B cell (primary cell): Measurements from ENCODE around the gene SIGLEC6. TPM values are rescaled to one million over a fixed set of nuclear protein-coding genes. Genes with fewer than 3 reads are reported as not detected.

Experiments
- ATAC-seq: fragments of 200-7000 bp; cut with Tn5 transposase; one replicate; pipeline ENCODE4 v1.10.0; 2021; ENCODE audit warnings: low read depth, mild to moderate bottlenecking, moderate number of reproducible peaks, moderate library complexity
- CTCF ChIA-PET: fragments of 350-600 bp; sonication (Branson Sonifier 250); formaldehyde crosslinking; loops from one replicate; lab custom pipeline; 2021; ENCODE audit warnings: antibody characterized with exemption, inconsistent platforms; lab: Charles Lee
- POLR2A ChIA-PET: fragments of 350-600 bp; sonication (Branson Sonifier 250); formaldehyde crosslinking; loops from one replicate; lab custom pipeline; 2021; ENCODE audit warnings: antibody characterized with exemption; lab: Charles Lee
- DNase-seq: peaks from one replicate; pipeline ENCODE4 v3.0.0; 2013
- H2AFZ ChIP-seq: 2 replicates; pipeline ENCODE4 v1.6.1; 2012; ENCODE audit warnings: mild to moderate bottlenecking, low read depth, low read length; ENCODE audit not compliant: insufficient read depth, poor library complexity, severe bottlenecking
- H3K27ac ChIP-seq, 2 donors: 1 replicate in 1 of 2; 2 replicates in 1 of 2; pipeline ENCODE4 v1.5.1; 2012 to 2013; ENCODE audit warnings: low read length in 2 of 2, mild to moderate bottlenecking in 2 of 2, moderate library complexity in 1 of 2
- H3K27me3 ChIP-seq, 4 experiments: fragments of 200-600 bp in 1 of 4; sonication (generic) in 1 of 4; replicated peaks in 1 of 4; 1 replicate in 2 of 4; 2 replicates in 2 of 4; pipeline versions ENCODE4 v1.6.1 to v1.7.0; 2013 to 2016; ENCODE audit warnings: low read length in 3 of 4, mild to moderate bottlenecking in 2 of 4, mixed read lengths in 1 of 4, moderate library complexity in 1 of 4; ENCODE audit not compliant: insufficient read depth in 4 of 4, control insufficient read depth in 3 of 4; ENCODE audit errors: control extremely low read depth in 1 of 4
- H3K36me3 ChIP-seq, 2 experiments: replicated peaks in 1 of 2; 1 replicate in 1 of 2; 2 replicates in 1 of 2; pipeline versions ENCODE4 v1.6.1 to v1.7.1; 2013; ENCODE audit warnings: low read length in 1 of 2; ENCODE audit not compliant: insufficient read depth in 2 of 2, control insufficient read depth in 1 of 2; ENCODE audit errors: control extremely low read depth in 1 of 2, extremely low read depth in 1 of 2
- H3K4me1 ChIP-seq, 2 donors: fragments of 200-600 bp in 1 of 2; sonication (generic) in 1 of 2; 1 replicate in 1 of 2; 2 replicates in 1 of 2; pipeline versions ENCODE4 v1.5.1 to v1.6.1; 2013 to 2017; ENCODE audit warnings: low read length in 2 of 2; ENCODE audit not compliant: control insufficient read depth in 2 of 2, insufficient read depth in 2 of 2
- H3K4me2 ChIP-seq: replicated peaks from 2 replicates; pipeline ENCODE3; 2012; ENCODE audit warnings: mild to moderate bottlenecking, low read depth, low read length; ENCODE audit not compliant: poor library complexity, severe bottlenecking
- H3K4me3 ChIP-seq, 5 experiments: fragments of 200-600 bp in 1 of 5; sonication (generic) in 1 of 5; 1 replicate in 3 of 5; 2 replicates in 2 of 5; pipeline versions ENCODE4 v1.5.1 to v1.7.0; 2011 to 2016; ENCODE audit warnings: low read length in 4 of 5, mild to moderate bottlenecking in 4 of 5, low read depth in 2 of 5, control low read depth in 1 of 5, moderate library complexity in 1 of 5; ENCODE audit not compliant: insufficient read depth in 1 of 5; ENCODE audit errors: control extremely low read depth in 1 of 5, extremely low read depth in 1 of 5
- H3K79me2 ChIP-seq: fragments of 200-600 bp; sonication (generic); one replicate; pipeline ENCODE4 v1.6.0; 2016; ENCODE audit warnings: low read length; ENCODE audit not compliant: control insufficient read depth, insufficient read depth
- H3K9ac ChIP-seq: fragments of 200-600 bp; sonication (generic); 2 replicates; pipeline ENCODE4 v1.6.1; 2017; ENCODE audit warnings: mild to moderate bottlenecking, low read length, moderate library complexity
- H3K9me3 ChIP-seq, 3 donors: one replicate each; pipeline versions ENCODE4 v1.6.1 to v1.7.1; 2013; ENCODE audit warnings: low read length in 2 of 3; ENCODE audit not compliant: control insufficient read depth in 2 of 3, insufficient read depth in 1 of 3; ENCODE audit errors: control extremely low read depth in 1 of 3
- H4K20me1 ChIP-seq: 2 replicates; pipeline ENCODE4 v1.6.0; 2012; ENCODE audit warnings: mild to moderate bottlenecking, low read length; ENCODE audit not compliant: insufficient read depth, control insufficient read depth, poor library complexity, severe bottlenecking
- H3K27ac Mint-ChIP-seq: one replicate; pipeline ENCODE4 v1.8.0; 2021; ENCODE audit warnings: mixed read lengths
- H3K27me3 Mint-ChIP-seq: one replicate; pipeline ENCODE4 v1.8.0; 2021; ENCODE audit warnings: mixed read lengths
- H3K4me1 Mint-ChIP-seq: one replicate; pipeline ENCODE4 v1.8.0; 2021; ENCODE audit warnings: mixed read lengths
- H3K4me3 Mint-ChIP-seq: one replicate; pipeline ENCODE4 v1.8.0; 2021; ENCODE audit warnings: mixed read lengths
- H3K9me3 Mint-ChIP-seq: one replicate; pipeline ENCODE4 v1.8.0; 2022; ENCODE audit warnings: mixed read lengths; ENCODE audit not compliant: insufficient read depth
- CTCF ChIP-seq: fragments of 200-600 bp; IDR thresholded peaks from one replicate; pipeline ENCODE4 v1.8.0; 2022; ENCODE audit warnings: antibody characterized with exemption, mild to moderate bottlenecking
- EZH2 ChIP-seq: IDR thresholded peaks from 2 replicates; pipeline ENCODE4 v1.6.1; 2012; ENCODE audit warnings: borderline replicate concordance, low read depth, mild to moderate bottlenecking, moderate library complexity, low read length; ENCODE audit not compliant: insufficient read depth, poor library complexity, severe bottlenecking
- WGBS: methylation state at CpG from one replicate; pipeline ENCODE4 v1.1.5; 2013; ENCODE audit warnings: missing lambda C conversion rate; ENCODE audit not compliant: insufficient coverage; 5-methylcytosine and 5-hydroxymethylcytosine counted together
- intact Hi-C: fragments of 100-400 bp; cut with micrococcal nuclease; formaldehyde crosslinking; loops from one replicate; pipeline ENCODE4 v1.10.0; 2022
- polyA plus RNA-seq: library from polyadenylated mRNA; depleted of rRNA; stranded (reverse); fragments of >200 nt; gene quantifications from 2 replicates; pipeline ENCODE4 v1.2.3, GENCODE V29; 2012
- total RNA-seq, 2 donors: library from RNA; stranded (reverse); fragments of 120-200 nt in 1 of 2; gene quantifications; 1 replicate in 1 of 2; 2 replicates in 1 of 2; pipeline versions ENCODE4 v1.2.3 to v1.2.4, GENCODE V29; 2013 to 2022

The SIGLEC6 gene
- total and polyA plus RNA-seq, 2 donors (not counting 1 experiment from before 2014, with no cell fraction given) = 21.2 to 35.4 TPM

GRCh38 chr19:51489113-51489512, 42.4 kb downstream of the SIGLEC6 start:
- H3K4me3 ChIP-seq = no peak overlapping the region
- H3K36me3 ChIP-seq = no peaks in the 10 kb centered on the region
- H3K4me2 ChIP-seq = no peak overlapping the region
- H2AFZ ChIP-seq = no peak overlapping the region
- Mint-ChIP-seq H3K27ac (no peak overlapping the region), H3K4me3 (no peak overlapping the region), H3K27me3 (peaks cover 50% of the 10 kb centered on the region), H3K4me1 (no peaks in the 10 kb centered on the region), H3K9me3 (no peaks in the 10 kb centered on the region)
- H3K27me3 ChIP-seq = peaks cover 0 to 12% (median 5%) of the 10 kb centered on the region in 4 experiments
- no peak for TF ChIP-seq CTCF
- no peak for TF ChIP-seq EZH2
- 57% methylated on average over 1 of the region's 2 CpGs for WGBS
- no peak overlapping the region for H3K9ac ChIP-seq
- DNase-seq = no peak
- H3K4me1 ChIP-seq = no peaks in the 10 kb centered on the region
- ChIA-PET CTCF (no interaction called here), POLR2A (no interaction called here)
- H3K79me2 ChIP-seq = no peaks in the 10 kb centered on the region
- H3K27ac ChIP-seq = no peak overlapping the region
- H3K9me3 ChIP-seq = peaks cover 0 to 4% (median 0%) of the 10 kb centered on the region in 3 donors
- no peak for ATAC-seq
- intact Hi-C loops = no loop called here
- no peaks in the 10 kb centered on the region for H4K20me1 ChIP-seq

DNA sequence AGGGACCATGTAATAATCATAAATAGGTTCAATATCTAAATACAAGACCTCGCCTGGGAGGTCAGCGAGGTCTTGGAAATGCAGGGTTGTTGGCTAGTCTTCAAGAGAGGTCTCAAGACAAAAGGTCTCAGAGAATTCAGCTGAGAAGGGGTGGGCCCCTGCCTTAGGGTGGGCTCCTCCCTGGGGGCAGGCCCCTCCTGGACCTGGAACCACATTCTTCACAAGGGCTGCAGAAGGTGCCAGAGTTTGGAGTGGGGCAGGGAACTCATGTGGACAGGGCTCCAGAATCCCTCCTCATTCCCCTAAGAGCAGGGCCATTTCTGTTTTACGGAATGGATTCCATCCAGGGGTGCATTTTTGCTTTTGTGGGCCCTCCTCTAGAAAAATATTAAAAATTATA, 43.0 kb downstream of the SIGLEC6 start:
- Histone ChIP-seq H3K27me3 (peaks cover 0 to 12% (median 6%) of the 10 kb centered on the region in 4 experiments), H3K27ac (no peak overlapping the region), H3K4me3 (no peak overlapping the region), H3K79me2 (no peaks in the 10 kb centered on the region), H3K4me1 (no peaks in the 10 kb centered on the region), H3K4me2 (no peak overlapping the region), H4K20me1 (no peaks in the 10 kb centered on the region), H3K9me3 (peaks cover 0 to 4% (median 0%) of the 10 kb centered on the region in 3 donors), H3K36me3 (no peaks in the 10 kb centered on the region), H3K9ac (no peak overlapping the region), H2AFZ (no peak overlapping the region)
- intact Hi-C loops = no loop called here
- ATAC-seq (no peak), DNase-seq (no peak)
- no peaks in the 10 kb centered on the region for H3K4me1 Mint-ChIP-seq
- H3K4me3 Mint-ChIP-seq = no peak overlapping the region
- no peak overlapping the region for H3K27ac Mint-ChIP-seq
- ChIA-PET POLR2A (no interaction called here), CTCF (no interaction called here)
- WGBS = no CpG with 5 or more reads among the region's 3 CpGs
- TF ChIP-seq EZH2 (no peak), CTCF (no peak)
- H3K27me3 Mint-ChIP-seq = peaks cover 47% of the 10 kb centered on the region
- no peaks in the 10 kb centered on the region for H3K9me3 Mint-ChIP-seq
